Neural crest cell (in vitro differentiated cells): ENCODE measurements around the gene SLC7A6. TPM values are rescaled to one million over a fixed set of nuclear protein-coding genes. Genes with fewer than 3 reads are reported as not detected.

Experiments used
- DNase-seq: peaks from one replicate; pipeline ENCODE4 v3.0.0; 2021; ENCODE audit warnings: low read depth, mixed read lengths, low spot score
- H3K27ac Mint-ChIP-seq: one replicate; pipeline ENCODE4 v1.8.0; 2021; ENCODE audit warnings: mild to moderate bottlenecking, mixed read lengths; ENCODE audit not compliant: unreplicated experiment
- H3K27me3 Mint-ChIP-seq: 2 replicates; pipeline ENCODE4 v1.8.0; 2021; ENCODE audit warnings: low read depth, mild to moderate bottlenecking, mixed read lengths
- H3K36me3 Mint-ChIP-seq: 2 replicates; pipeline ENCODE4 v1.8.0; 2021; ENCODE audit warnings: low read depth, mild to moderate bottlenecking, mixed read lengths
- H3K4me1 Mint-ChIP-seq: 2 replicates; pipeline ENCODE4 v1.8.0; 2021; ENCODE audit warnings: mixed read lengths
- H3K4me3 Mint-ChIP-seq: one replicate; pipeline ENCODE4 v1.8.0; 2021; ENCODE audit warnings: mild to moderate bottlenecking, mixed read lengths
- H3K9me3 Mint-ChIP-seq: 2 replicates; pipeline ENCODE4 v1.8.0; 2021; ENCODE audit warnings: mixed read lengths
- CTCF ChIP-seq: fragments of 200-600 bp; sonication (generic); conservative IDR thresholded peaks from 2 replicates; pipeline ENCODE4 v1.5.0; 2021; ENCODE audit warnings: antibody characterized with exemption, mild to moderate bottlenecking
- total RNA-seq: library from RNA; stranded (reverse); gene quantifications from 2 replicates; pipeline ENCODE4 v1.2.1, GENCODE V29; 2021

SLC7A6 gene
- total RNA-seq, 1 donor from 2014 or later: 41.7 TPM

- no peak for TF ChIP-seq CTCF
- H3K4me1 Mint-ChIP-seq: no peaks in the 10 kb centered on the region
- H3K36me3 Mint-ChIP-seq: peaks cover 4% of the 10 kb centered on the region
- no peak overlapping the region for H3K27ac Mint-ChIP-seq
- H3K9me3 Mint-ChIP-seq: no peaks in the 10 kb centered on the region
- DNase-seq: no peak
- no peak overlapping the region for H3K4me3 Mint-ChIP-seq
- no peaks in the 10 kb centered on the region for H3K27me3 Mint-ChIP-seq
These were observed 60.5 kb downstream of the SLC7A6 start for GRCh38 chr16:68324780-68325357.

- peaks cover 3% of the 10 kb centered on the region for H3K36me3 Mint-ChIP-seq
- DNase-seq: peak; percentile 69
- no peaks in the 10 kb centered on the region for H3K27me3 Mint-ChIP-seq
- H3K4me3 Mint-ChIP-seq: no peak overlapping the region
- H3K9me3 Mint-ChIP-seq: no peaks in the 10 kb centered on the region
- H3K4me1 Mint-ChIP-seq: no peaks in the 10 kb centered on the region
- TF ChIP-seq CTCF: peak; percentile 90
- H3K27ac Mint-ChIP-seq: no peak overlapping the region
These were observed 64.0 kb downstream of the SLC7A6 start for GRCh38 chr16:68328151-68328859.

DNA sequence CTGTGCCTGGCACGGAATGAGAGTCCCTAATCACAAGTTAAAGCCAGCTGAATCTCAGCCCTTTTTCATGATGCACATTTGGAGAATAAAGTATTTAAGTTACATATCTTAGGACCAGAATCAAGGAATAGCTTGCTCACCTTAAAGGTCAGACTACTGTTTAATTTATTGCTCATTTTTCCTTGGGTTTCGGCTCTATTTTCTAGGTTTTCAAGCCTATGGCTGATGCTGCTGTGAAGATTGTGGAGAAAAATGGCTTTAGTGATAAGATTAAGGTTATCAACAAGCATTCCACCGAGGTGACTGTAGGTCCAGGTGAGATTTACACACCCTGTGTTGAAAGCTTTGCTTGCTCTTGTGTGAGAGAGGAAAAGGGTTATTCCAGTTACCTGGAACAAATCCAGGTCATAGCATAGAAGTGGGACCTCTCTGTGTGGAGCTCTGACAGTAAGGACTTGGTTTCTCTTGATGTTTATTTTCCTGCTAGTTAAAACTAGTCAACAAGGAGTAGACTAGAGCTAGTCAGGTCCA lies 64.6 kb downstream of the SLC7A6 start:
- TF ChIP-seq CTCF: no peak
- H3K4me1 Mint-ChIP-seq: no peaks in the 10 kb centered on the region
- no peaks in the 10 kb centered on the region for H3K9me3 Mint-ChIP-seq
- DNase-seq: no peak
- H3K4me3 Mint-ChIP-seq: no peak overlapping the region
- H3K36me3 Mint-ChIP-seq: peaks cover 3% of the 10 kb centered on the region
- H3K27ac Mint-ChIP-seq: no peak overlapping the region
- H3K27me3 Mint-ChIP-seq: no peaks in the 10 kb centered on the region

DNA sequence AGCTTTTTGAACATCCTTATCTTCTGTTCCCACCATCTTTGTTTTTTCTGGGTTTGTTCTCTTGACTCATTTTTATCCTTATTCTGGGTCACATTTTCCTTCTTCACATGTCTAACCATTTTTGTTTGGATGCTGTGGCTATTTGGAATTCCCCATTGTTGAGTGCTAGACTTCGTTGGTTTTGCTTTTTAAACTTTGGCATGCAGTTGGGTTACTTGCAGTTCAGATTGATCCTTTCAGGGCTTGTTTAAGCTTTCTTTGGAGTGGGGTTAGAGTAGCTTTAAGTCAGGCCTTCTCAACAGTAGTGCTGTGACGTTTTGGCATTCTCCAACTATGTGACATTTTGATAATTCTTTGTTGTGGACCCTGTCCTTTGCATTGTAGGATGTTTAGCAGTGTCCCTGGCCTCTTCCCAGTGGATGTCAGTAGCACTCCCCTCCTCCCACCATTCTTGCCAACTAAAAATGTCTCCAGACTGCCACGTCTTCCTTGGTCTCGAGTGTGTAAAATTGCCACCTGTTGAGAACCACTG lies 67.6 kb downstream of the SLC7A6 start:
- H3K4me1 Mint-ChIP-seq: no peaks in the 10 kb centered on the region

More for the DNA sequence above, 67.6 kb downstream of the SLC7A6 start:
- Mint-ChIP-seq H3K36me3 (no peaks in the 10 kb centered on the region), H3K9me3 (no peaks in the 10 kb centered on the region), H3K27me3 (no peaks in the 10 kb centered on the region), H3K4me3 (no peak overlapping the region), H3K27ac (no peak overlapping the region)
- TF ChIP-seq CTCF: no peak
- no peak for DNase-seq
